GM20000 (cell line): ENCODE data around the gene POU5F1.

ENCODE experiments used
- DNase-seq: peaks from one replicate; pipeline ENCODE4 v3.0.0; 2012; ENCODE audit warnings: low spot score
- CTCF ChIP-seq: IDR thresholded peaks from 2 replicates; pipeline ENCODE4 v1.5.1; 2012; ENCODE audit warnings: mild to moderate bottlenecking, control low read depth; ENCODE audit errors: extremely low read depth, missing control alignments

Gene POU5F1

GRCh38 chr6:31130751-31131150, 39.7 kb downstream of the POU5F1 start:
- TF ChIP-seq CTCF, result no peak
- DNase-seq, result no peak

- no peak for TF ChIP-seq CTCF
- no peak for DNase-seq
These were observed 41.4 kb downstream of the POU5F1 start for GRCh38 chr6:31129130-31129529.

- peak; percentile 83 for DNase-seq
These were observed 42.3 kb downstream of the POU5F1 start for GRCh38 chr6:31128093-31128676.

GRCh38 chr6:31126396-31127175, 43.9 kb downstream of the POU5F1 start:
- DNase-seq, result no peak
- TF ChIP-seq CTCF, result no peak

More at GRCh38 chr6:31128093-31128676, 42.3 kb downstream of the POU5F1 start:
- TF ChIP-seq CTCF, result peak; percentile 66

GRCh38 chr6:31125586-31126363, 44.7 kb downstream of the POU5F1 start:
- DNase-seq, result no peak
- TF ChIP-seq CTCF, result no peak

- no peak for DNase-seq
- no peak for TF ChIP-seq CTCF
These were observed 45.3 kb downstream of the POU5F1 start for GRCh38 chr6:31125162-31125561.
